B cell (primary cell): ENCODE results near the gene SH3BP2.

Experiments used
- CTCF ChIP-seq: fragments of 200-600 bp; IDR thresholded peaks from one replicate; pipeline ENCODE4 v1.8.0; 2022; ENCODE audit warnings: antibody characterized with exemption, mild to moderate bottlenecking
- EZH2 ChIP-seq: IDR thresholded peaks from 2 replicates; pipeline ENCODE4 v1.6.1; 2012; ENCODE audit warnings: borderline replicate concordance, low read depth, mild to moderate bottlenecking, moderate library complexity, low read length; ENCODE audit not compliant: insufficient read depth, poor library complexity, severe bottlenecking

GRCh38 chr4:2785613-2786012, 7.3 kb upstream of the SH3BP2 start:
- TF ChIP-seq CTCF, result no peak
- no peak for TF ChIP-seq EZH2
